ENCODE data around the gene UBAC1. TPM values are rescaled to one million over a fixed set of nuclear protein-coding genes. Genes with fewer than 3 reads are reported as not detected.
"Not testable (repeated sequence)": the region's sequence is repeated elsewhere in the genome, so short reads cannot be mapped to it uniquely, and the experiment has no call there.

The UBAC1 gene
- total RNA-seq, 4 donors from 2014 or later: 89.3 to 99.3 (median 96.9) TPM

GRCh38 chr9:135957431-135957830 is 3.7 kb downstream of the UBAC1 start:
- 89 to 93% methylated on average over 8 to 9 of the region's 9 CpGs for WGBS, 2 donors

GRCh38 chr9:135956802-135957174 is 4.4 kb downstream of the UBAC1 start:
- no peak for DNase-seq (ENCODE audit: low spot score in 2 of 2)
- H3K4me3 ChIP-seq (ENCODE audit: low read depth, poor library complexity, severe bottlenecking): no peak overlapping the region
- TF ChIP-seq CTCF (IDR thresholded peaks at IDR 0.05) (no peak), POLR2A (IDR thresholded peaks at IDR 0.05) (no peak)
- 91% methylated on average over 8 of the region's 8 CpGs for WGBS, 2 donors
- intact Hi-C loops (cut with DNase I; ENCODE audit: low total_unique reads): no loop called here

More at GRCh38 chr9:135957431-135957830, 3.7 kb downstream of the UBAC1 start:
- no peak overlapping the region for H3K4me3 ChIP-seq (ENCODE audit: low read depth, poor library complexity, severe bottlenecking)
- intact Hi-C loops (cut with DNase I; ENCODE audit: low total_unique reads): no loop called here
- TF ChIP-seq POLR2A (IDR thresholded peaks at IDR 0.05): no peak
- TF ChIP-seq CTCF (IDR thresholded peaks at IDR 0.05): no peak
- DNase-seq (ENCODE audit: low spot score in 2 of 2): no peak

- WGBS, 2 donors: 87 to 88% methylated on average over 24 to 32 of the region's 32 CpGs
- no peak overlapping the region for H3K4me3 ChIP-seq (ENCODE audit: low read depth, poor library complexity, severe bottlenecking)
- TF ChIP-seq POLR2A (IDR thresholded peaks at IDR 0.05): no peak
- TF ChIP-seq CTCF (IDR thresholded peaks at IDR 0.05): no peak
- intact Hi-C loops (cut with DNase I; ENCODE audit: low total_unique reads): no loop called here
- no peak for DNase-seq (ENCODE audit: low spot score in 2 of 2)
Measured at GRCh38 chr9:135955934-135956801, 5.0 kb downstream of the UBAC1 start.

GRCh38 chr9:135952664-135953206 is 8.4 kb downstream of the UBAC1 start:
- H3K4me3 ChIP-seq (ENCODE audit: low read depth, poor library complexity, severe bottlenecking): no peak overlapping the region
- no peak for TF ChIP-seq POLR2A (IDR thresholded peaks at IDR 0.05)
- no peak for TF ChIP-seq CTCF (IDR thresholded peaks at IDR 0.05)
- WGBS, 2 donors: 88 to 92% methylated on average over 22 of the region's 22 CpGs
- no peak for DNase-seq (ENCODE audit: low spot score in 2 of 2)
- intact Hi-C loops (cut with DNase I; ENCODE audit: low total_unique reads): no loop called here

GRCh38 chr9:135951889-135952663 is 9.1 kb downstream of the UBAC1 start:
- no peak for TF ChIP-seq POLR2A (IDR thresholded peaks at IDR 0.05)
- TF ChIP-seq CTCF (IDR thresholded peaks at IDR 0.05): no peak
- H3K4me3 ChIP-seq (ENCODE audit: low read depth, poor library complexity, severe bottlenecking): no peak overlapping the region
- peak in 1 of 2 donors; percentile 51 for DNase-seq (ENCODE audit: low spot score in 2 of 2)
- WGBS, 2 donors: 57 to 60% methylated on average over 18 of the region's 18 CpGs
- intact Hi-C loops (cut with DNase I; ENCODE audit: low total_unique reads): no loop called here

- 80% methylated on average over 8 of the region's 8 CpGs for WGBS, 2 donors
- intact Hi-C loops (cut with DNase I; ENCODE audit: low total_unique reads); DNase-seq (ENCODE audit: low spot score in 2 of 2); H3K4me3 ChIP-seq (ENCODE audit: low read depth, poor library complexity, severe bottlenecking): not testable (repeated sequence)
Measured at GRCh38 chr9:135951310-135951709, 9.9 kb downstream of the UBAC1 start.

- H3K4me3 ChIP-seq (ENCODE audit: low read depth, poor library complexity, severe bottlenecking); DNase-seq (ENCODE audit: low spot score in 2 of 2); intact Hi-C loops (cut with DNase I; ENCODE audit: low total_unique reads): not testable (repeated sequence)
- WGBS, 2 donors: 74 to 79% methylated on average over 4 of the region's 4 CpGs
Measured at GRCh38 chr9:135950841-135951240, 10.3 kb downstream of the UBAC1 start.
